HG02623 (cell line): ENCODE results near the gene HECW1.
"Not testable (repeated sequence)": the region's sequence is repeated elsewhere in the genome, so short reads cannot be mapped to it uniquely, and the experiment has no call there.

Experiments
- ATAC-seq: cut with Tn5 transposase; IDR thresholded peaks from one replicate; pipeline ENCODE4 v1.9.1; 2021; ENCODE audit warnings: moderate library complexity; ENCODE audit not compliant: unreplicated experiment

The HECW1 gene

GRCh38 chr7:43302773-43303460 is 190.5 kb downstream of the HECW1 start:
- ATAC-seq = no peak

DNA sequence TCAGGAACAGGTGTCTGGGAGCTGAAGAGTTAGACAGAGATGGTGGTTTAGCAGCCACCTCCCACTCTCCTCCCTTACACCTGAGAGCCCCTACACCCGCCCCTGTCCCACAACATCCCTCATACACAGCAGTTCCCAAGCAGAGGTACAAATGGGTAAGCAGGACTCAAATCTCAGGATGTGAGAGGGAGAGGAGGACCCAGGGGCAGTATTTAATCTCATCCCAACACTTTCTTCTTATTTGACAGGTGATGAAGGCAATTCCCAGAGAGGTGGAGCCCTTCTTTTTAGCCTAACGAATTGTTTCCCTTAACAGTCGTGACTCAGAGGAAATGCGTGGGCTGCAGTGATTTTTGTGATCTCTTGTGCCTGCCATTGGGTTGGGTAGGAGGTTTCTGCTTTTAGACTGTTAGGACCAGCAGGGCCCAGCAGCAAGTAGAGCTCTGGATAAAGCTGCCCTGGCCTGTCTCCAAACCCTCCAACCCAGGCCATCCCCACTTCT is 191.3 kb downstream of the HECW1 start:
- no peak for ATAC-seq

DNA sequence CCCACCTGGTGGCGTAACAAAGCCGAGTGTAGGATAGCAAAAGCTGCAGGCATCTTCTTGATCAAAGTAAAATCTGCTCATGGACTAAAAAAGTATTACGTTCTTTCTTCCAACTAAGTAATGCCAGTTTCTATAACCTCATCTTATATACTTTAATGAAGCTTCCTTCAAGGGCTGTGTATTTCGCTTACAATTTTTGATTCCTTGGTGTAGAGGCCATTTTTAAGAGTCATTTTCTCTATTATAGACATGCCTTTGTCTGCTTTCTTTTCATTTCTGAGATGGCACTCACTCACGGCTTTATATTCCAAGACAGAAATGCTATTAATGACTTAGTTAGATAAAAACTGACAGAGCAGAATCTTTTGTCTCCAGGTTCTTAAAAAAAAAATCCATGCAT is 194.0 kb downstream of the HECW1 start:
- ATAC-seq = no peak

GRCh38 chr7:43307522-43307921 is 195.1 kb downstream of the HECW1 start:
- no peak for ATAC-seq

DNA sequence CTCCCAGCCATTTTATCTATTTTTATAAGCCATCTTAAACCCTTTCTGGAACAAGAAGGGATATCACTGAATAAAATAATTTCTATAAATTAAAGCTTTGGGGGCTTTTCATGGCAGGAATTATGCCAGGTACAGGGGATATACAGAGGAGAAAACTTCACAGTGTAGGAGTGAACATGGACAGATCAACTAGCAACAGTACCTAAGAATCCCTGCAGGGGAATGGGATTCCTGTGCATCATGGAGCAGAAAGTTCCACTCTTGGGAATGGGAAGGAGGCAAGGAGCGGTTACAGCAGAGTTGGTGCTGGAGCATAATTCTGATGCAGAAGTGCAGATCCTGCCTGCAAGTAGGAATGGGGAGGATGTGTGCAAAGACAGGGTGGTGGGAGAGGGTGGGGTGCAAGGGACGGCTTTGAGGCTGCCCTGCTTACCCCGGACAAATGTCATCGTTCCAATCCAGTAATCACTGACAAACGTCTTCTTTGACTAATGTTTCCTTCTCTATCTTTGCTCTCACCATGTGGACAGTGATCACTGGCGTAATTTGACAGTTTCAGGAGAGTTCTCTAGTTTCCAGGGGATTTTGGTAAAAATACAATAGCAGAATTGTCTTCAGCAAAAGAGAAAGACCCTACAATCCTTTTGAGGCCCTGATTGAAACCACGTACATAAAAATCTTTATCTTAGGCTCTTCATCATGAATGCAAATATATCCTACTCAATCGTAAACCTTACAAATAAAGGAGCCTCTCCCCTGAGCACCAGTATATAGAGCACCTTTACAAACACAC is 196.7 kb downstream of the HECW1 start:
- no peak for ATAC-seq

DNA sequence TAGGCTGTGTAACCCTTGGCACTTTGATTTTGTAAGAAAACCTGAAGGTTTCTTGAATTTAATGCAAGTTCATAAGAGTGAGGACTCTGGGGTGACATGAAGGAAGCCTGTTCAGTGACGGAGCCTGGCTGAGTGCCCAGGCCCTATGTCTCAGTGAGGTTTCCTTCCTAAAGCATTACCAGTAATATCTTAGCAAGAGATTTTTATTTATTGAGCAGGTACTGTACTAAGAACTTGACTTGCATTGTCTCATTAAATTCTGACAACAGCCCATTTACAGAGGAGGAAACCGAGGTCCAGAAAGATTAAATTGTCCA is 197.2 kb downstream of the HECW1 start:
- no peak for ATAC-seq

GRCh38 chr7:43311052-43311451 is 198.6 kb downstream of the HECW1 start:
- ATAC-seq = no peak

- no peak for ATAC-seq
Observed at GRCh38 chr7:43311694-43312093, 199.2 kb downstream of the HECW1 start.

- ATAC-seq = no peak
Observed at GRCh38 chr7:43313628-43314378, 201.4 kb downstream of the HECW1 start.

GRCh38 chr7:43314379-43315158 is 202.1 kb downstream of the HECW1 start:
- ATAC-seq = no peak

DNA sequence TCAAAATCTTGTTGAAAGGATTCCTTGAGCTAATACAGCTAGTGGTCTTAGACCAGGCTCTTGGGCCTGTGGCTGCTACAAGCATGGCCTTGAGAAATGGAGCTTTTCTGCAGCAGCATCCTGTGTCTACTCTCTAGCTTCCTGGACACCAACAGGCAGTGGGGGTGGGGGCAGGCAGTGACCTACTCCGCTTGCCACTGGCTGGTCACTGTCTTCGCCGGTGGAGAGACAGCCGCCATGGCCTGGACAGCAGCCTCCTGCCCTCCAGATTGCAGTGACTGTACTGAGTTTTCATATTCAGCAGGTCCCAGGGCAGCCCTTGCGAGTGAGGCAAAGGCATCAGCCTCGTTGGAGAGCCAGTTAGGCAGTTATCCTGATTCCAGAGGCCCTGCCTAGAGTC is 204.6 kb downstream of the HECW1 start:
- no peak for ATAC-seq

DNA sequence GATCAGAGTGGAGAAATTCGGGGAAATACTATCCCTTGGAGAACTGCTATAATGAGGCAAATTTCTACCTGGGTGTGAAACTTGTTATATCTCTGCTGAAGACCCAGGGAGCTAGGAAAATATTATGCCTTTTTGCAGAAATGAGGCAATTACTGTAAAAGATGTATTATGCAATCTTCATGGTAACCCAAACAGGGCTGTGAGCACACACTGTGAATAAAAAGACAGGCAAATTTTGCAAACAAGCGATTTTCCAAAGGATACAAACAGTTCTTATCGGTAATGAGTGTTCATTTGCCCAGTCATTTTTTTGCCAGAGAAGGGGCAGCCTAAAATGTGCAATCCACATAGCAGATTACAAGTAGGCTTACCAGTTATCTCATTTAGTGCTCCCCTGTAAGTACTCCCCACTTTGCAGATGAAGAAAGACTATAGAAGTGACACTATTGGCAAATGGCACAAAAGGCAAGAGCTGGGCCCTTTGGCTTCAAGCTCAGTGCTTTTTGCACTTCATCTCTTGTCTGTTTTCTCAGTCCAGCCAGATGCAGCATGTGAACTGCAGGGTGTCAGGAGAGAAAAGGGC is 205.8 kb downstream of the HECW1 start:
- no peak for ATAC-seq

GRCh38 chr7:43325595-43325994 is 213.1 kb downstream of the HECW1 start:
- ATAC-seq = no peak

DNA sequence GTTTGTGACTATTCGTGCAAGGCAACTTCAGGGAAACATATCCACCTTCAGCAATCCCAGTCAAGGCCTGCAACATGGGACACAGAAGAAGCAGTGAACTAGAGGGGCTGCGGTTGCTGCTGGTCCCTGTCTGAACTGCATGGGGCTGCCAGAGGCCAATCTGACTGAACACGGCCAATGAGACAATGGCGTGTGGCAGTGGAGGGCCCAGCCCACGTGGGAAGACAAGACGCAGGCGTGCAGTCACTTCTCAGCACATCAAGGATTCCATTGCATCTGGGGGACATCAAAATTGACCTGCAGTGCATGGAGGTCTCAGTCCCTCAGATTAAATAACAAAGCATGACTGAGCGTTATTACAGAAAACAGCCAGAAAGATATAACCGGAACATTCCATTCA is 215.9 kb downstream of the HECW1 start:
- no peak for ATAC-seq

DNA sequence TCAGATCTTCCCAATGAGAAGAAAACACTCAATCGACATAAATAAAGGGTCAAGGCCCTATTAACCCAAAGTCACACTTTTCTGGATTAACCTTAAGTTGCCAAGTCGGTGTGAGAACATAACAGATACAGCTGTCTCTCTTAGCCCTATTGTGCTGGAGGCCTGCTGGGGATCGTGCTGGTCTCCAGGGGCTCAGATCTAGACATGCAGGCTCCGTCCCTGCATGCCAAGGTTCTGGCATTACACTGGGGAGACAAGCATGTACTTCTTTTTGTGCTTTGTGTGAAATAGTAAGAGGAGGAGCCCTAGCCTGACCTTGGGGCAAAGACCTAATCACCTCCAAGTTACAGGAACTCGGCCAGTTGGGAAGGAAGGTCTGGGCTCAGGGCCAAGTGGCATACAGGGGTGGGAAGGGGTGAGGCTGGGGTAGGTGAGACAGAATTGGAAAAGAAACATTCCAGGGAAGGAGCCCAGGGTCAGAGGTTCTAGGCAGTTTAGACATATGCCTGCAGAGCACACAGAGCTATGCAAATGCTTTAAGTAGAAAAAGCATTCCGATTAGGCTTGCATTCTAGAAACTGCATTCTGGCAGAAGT is 216.4 kb downstream of the HECW1 start:
- ATAC-seq = no peak

DNA sequence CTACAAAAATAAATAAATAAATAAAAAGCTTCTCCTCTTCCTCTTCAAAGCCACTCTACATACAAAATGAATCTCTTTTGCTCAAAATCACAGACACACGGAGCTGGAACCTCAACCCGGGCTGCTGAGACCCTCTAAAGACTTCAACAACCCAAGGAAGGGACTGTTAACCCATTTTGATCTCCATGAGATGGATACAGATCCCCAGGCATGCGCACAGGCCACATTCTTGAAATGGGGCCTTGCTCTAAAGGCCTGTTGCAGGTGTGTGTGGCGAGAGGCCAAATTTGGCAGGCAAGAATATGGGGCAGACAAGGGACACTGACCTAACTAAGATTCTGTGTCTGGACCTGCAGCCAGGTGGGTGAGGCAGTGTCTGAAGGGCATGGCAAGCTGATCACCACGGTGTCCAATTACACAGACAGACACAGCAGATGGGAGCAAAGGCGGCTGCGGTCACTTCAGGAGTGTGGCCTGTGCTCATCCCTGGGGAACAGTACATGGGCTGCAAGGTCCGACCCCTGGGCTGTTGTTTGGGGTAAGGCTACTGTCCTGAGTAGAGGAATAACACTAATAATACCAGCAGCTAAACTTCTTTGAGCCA is 219.8 kb downstream of the HECW1 start:
- no peak for ATAC-seq

GRCh38 chr7:43337191-43337590 is 224.7 kb downstream of the HECW1 start:
- ATAC-seq = no peak

GRCh38 chr7:43337811-43338210 is 225.4 kb downstream of the HECW1 start:
- ATAC-seq = no peak

GRCh38 chr7:43341132-43341531 is 228.7 kb downstream of the HECW1 start:
- ATAC-seq = no peak

DNA sequence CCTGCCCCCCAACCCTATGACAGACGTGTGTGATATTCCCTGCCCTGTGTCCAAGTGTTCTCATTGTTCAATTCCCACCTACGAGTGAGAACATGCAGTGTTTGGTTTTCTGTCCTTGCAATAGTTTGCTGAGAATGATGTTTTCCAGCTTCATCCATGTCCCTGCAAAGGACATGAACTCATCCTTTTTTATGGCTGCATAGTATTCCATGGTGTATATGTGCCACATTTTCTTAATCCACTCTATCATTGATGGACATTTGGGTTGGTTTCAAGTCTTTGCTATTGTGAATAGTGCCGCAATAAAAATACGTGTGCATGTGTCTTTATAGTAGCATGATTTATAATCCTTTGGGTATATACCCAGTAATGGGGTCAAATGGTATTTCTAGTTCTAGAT is 231.0 kb downstream of the HECW1 start:
- ATAC-seq = not testable (repeated sequence)
